BJ (cell line): ENCODE results near the gene LHFPL6. TPM values are rescaled to one million over a fixed set of nuclear protein-coding genes. Genes with fewer than 3 reads are reported as not detected.

Source experiments
- CTCF ChIA-PET: fragments of 350-600 bp; formaldehyde crosslinking; extraction: SDS; loops from one replicate; lab custom pipeline; 2021; ENCODE audit warnings: antibody characterized with exemption, inconsistent platforms; lab: Yijun Ruan, JAX
- POLR2A ChIA-PET: fragments of 300-600 bp; sonication (Branson Sonifier 250); formaldehyde crosslinking; extraction: SDS; loops from one replicate; lab custom pipeline; 2021; ENCODE audit warnings: antibody characterized with exemption; lab: Charles Lee
- DNase-seq: peaks from one replicate; pipeline ENCODE4 v3.0.0-alpha.2; 2011; ENCODE audit warnings: low read depth
- H3K27me3 ChIP-seq: 2 replicates; pipeline ENCODE4 v1.6.0; 2011; ENCODE audit warnings: low read length; ENCODE audit not compliant: control insufficient read depth, insufficient read depth
- H3K36me3 ChIP-seq: 2 replicates; pipeline ENCODE4 v1.5.1; 2011; ENCODE audit warnings: low read length; ENCODE audit not compliant: control insufficient read depth, insufficient read depth
- H3K4me3 ChIP-seq: 2 replicates; pipeline ENCODE4 v1.5.1; 2011; ENCODE audit warnings: low read depth, mild to moderate bottlenecking, control low read depth, low read length
- CTCF ChIP-seq: IDR thresholded peaks from 2 replicates; pipeline ENCODE4 v1.5.1; 2011; ENCODE audit warnings: low read depth, mild to moderate bottlenecking, control low read depth, inconsistent platforms, low read length, moderate library complexity; ENCODE audit not compliant: insufficient read depth
- polyA plus RNA-seq: library from polyadenylated mRNA; depleted of rRNA; stranded (reverse); fragments of >200 nt; gene quantifications from 2 replicates; pipeline ENCODE4 v1.2.3, GENCODE V29; 2011

LHFPL6 gene
- polyA plus RNA-seq, 1 experiment: 69.0 TPM

DNA sequence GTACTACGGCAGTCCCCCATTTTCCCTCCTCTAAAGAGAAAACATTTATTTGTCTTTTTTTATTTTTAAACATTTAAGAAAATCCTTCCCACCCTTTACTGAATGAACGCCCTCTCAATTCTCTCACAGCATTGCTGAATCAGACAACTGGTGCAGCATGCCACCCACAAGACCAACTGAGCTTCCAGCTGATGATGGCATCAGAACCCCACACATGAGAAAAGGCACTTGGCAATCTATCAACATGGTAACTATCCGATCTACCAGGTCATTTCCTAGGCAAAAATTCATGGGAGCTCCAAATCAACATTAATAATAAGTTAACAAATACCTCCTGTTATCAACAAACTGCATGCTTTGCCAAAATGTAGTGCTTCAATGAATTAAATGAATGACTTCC is 43.1 kb downstream of the LHFPL6 start:
- CTCF ChIA-PET: interaction anchor here (1.1 kb wide), 1 partner anchor 236 kb away, joined by 3 read pairs; no protein-coding TSS in a partner anchor
- no peak for DNase-seq
- POLR2A ChIA-PET: no interaction called here

GRCh38 chr13:39557285-39557955 is 45.6 kb downstream of the LHFPL6 start:
- ChIA-PET POLR2A (no interaction called here), CTCF (no interaction called here)
- no peak for TF ChIP-seq CTCF
- H3K27me3 ChIP-seq: no peaks in the 10 kb centered on the region
- H3K4me3 ChIP-seq: no peak overlapping the region
- DNase-seq: no peak
- no peaks in the 10 kb centered on the region for H3K36me3 ChIP-seq

More for the DNA sequence above, 43.1 kb downstream of the LHFPL6 start:
- no peaks in the 10 kb centered on the region for H3K36me3 ChIP-seq
- no peaks in the 10 kb centered on the region for H3K27me3 ChIP-seq
- no peak overlapping the region for H3K4me3 ChIP-seq
- no peak for TF ChIP-seq CTCF

DNA sequence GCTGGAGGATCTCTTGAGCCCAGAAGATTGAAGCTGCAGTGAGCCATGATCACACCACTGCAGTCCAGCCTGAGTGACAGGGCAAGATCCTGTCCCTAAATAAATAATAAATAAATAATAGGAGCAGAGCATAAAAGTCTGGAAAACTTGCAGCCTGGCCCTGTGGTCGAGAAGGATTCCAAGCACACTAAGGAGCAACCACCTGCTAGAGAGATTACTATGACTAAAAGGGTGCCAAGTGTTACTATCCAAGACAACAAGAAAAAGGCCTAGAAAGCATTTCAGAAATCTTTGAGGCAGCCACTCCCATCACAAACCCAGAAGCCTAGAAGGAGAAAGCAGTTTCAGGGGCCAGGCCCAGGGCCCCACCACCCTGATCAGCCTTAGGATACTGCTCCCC is 46.1 kb downstream of the LHFPL6 start:
- no peaks in the 10 kb centered on the region for H3K36me3 ChIP-seq
- no peak overlapping the region for H3K4me3 ChIP-seq
- H3K27me3 ChIP-seq: no peaks in the 10 kb centered on the region
- no peak for DNase-seq
- ChIA-PET CTCF (no interaction called here), POLR2A (no interaction called here)
- no peak for TF ChIP-seq CTCF

DNA sequence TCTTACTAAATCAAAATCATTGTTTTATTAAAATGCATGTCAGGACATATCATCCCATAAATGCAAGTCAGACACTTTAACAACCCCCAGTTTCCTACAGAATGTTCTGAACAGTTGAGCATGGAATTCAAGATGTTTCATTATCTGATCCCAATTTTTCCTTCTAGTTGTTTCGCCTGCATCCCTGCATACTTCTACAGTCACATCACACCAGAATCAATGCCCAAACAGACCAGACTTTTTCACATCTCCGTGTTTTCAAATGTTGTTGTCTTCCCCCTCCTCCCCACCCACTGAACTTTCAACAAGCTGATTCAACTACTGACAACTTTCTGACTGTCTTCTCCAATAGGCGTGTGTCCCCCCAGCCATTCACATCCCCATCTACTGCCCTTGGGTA is 48.6 kb downstream of the LHFPL6 start:
- POLR2A ChIA-PET: no interaction called here
- Histone ChIP-seq H3K27me3 (no peaks in the 10 kb centered on the region), H3K36me3 (no peaks in the 10 kb centered on the region), H3K4me3 (no peak overlapping the region)
- no peak for TF ChIP-seq CTCF
- CTCF ChIA-PET: interaction anchor here (1.0 kb wide), 1 partner anchor 9 kb away, joined by 3 read pairs; no protein-coding TSS in a partner anchor
- no peak for DNase-seq

DNA sequence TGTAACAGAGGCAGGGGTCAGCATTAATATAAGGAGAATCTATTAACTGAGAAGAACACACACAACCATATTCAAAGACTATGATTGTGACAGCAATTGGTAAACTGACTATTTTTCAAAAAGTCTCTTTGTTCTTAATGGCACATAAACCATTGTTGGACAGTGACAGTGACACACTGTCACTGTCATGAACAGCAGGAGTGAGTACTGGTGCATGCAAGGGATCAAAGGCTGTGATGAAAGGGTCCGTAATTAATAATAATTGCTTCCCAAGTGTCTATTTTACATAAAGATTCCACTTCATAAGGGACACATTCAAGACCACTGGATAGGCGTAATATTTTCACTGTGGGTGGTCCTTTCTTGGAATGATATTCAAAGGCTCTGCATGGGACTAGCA is 50.7 kb downstream of the LHFPL6 start:
- H3K36me3 ChIP-seq: no peaks in the 10 kb centered on the region
- POLR2A ChIA-PET: no interaction called here
- no peak for TF ChIP-seq CTCF
- no peak for DNase-seq
- no peaks in the 10 kb centered on the region for H3K27me3 ChIP-seq
- no peak overlapping the region for H3K4me3 ChIP-seq
- CTCF ChIA-PET: interaction anchor here (0.7 to 1.4 kb wide), 2 partner anchors 9 to 12 kb away, joined by 3 to 4 read pairs; no protein-coding TSS in a partner anchor
